Measurements from ENCODE around the gene CPED1.
"Not testable (repeated sequence)": the region's sequence is repeated elsewhere in the genome, so short reads cannot be mapped to it uniquely, and the experiment has no call there.

The CPED1 gene

GRCh38 chr7:121198502-121198901 is 210.0 kb downstream of the CPED1 start:
- no peak for DNase-seq

- no peak for DNase-seq
Observed at GRCh38 chr7:121202125-121202524, 213.6 kb downstream of the CPED1 start.

- no peak for DNase-seq
Observed at GRCh38 chr7:121202834-121203233, 214.3 kb downstream of the CPED1 start.

GRCh38 chr7:121204537-121204936 is 216.0 kb downstream of the CPED1 start:
- DNase-seq = no peak

- DNase-seq = no peak
Observed at GRCh38 chr7:121205777-121206176, 217.3 kb downstream of the CPED1 start.

GRCh38 chr7:121211253-121211652 is 222.7 kb downstream of the CPED1 start:
- DNase-seq = no peak

GRCh38 chr7:121212036-121212435 is 223.5 kb downstream of the CPED1 start:
- DNase-seq = no peak

GRCh38 chr7:121214657-121215056 is 226.1 kb downstream of the CPED1 start:
- no peak for DNase-seq

GRCh38 chr7:121219026-121219425 is 230.5 kb downstream of the CPED1 start:
- DNase-seq = no peak

- not testable (repeated sequence) for DNase-seq
Observed at GRCh38 chr7:121221108-121221507, 232.6 kb downstream of the CPED1 start.

- DNase-seq = no peak
Observed at GRCh38 chr7:121228779-121229178, 240.3 kb downstream of the CPED1 start.

GRCh38 chr7:121235201-121235600 is 246.7 kb downstream of the CPED1 start:
- no peak for DNase-seq

- no peak for DNase-seq
Observed at GRCh38 chr7:121237601-121238000, 249.1 kb downstream of the CPED1 start.

GRCh38 chr7:121244120-121244870 is 255.8 kb downstream of the CPED1 start:
- no peak for DNase-seq

GRCh38 chr7:121251367-121251766 is 262.9 kb downstream of the CPED1 start:
- DNase-seq = not testable (repeated sequence)

GRCh38 chr7:121252523-121253235 is 264.2 kb downstream of the CPED1 start:
- not testable (repeated sequence) for DNase-seq

GRCh38 chr7:121259826-121260225 is 271.3 kb downstream of the CPED1 start:
- DNase-seq = no peak

- no peak for DNase-seq
Observed at GRCh38 chr7:121261207-121261884, 272.8 kb downstream of the CPED1 start.

- no peak for DNase-seq
Observed at GRCh38 chr7:121262221-121262620, 273.7 kb downstream of the CPED1 start.

GRCh38 chr7:121262969-121263368 is 274.5 kb downstream of the CPED1 start:
- no peak for DNase-seq

- no peak for DNase-seq
Observed at GRCh38 chr7:121266307-121266894, 277.9 kb downstream of the CPED1 start.

GRCh38 chr7:121267612-121268011 is 279.1 kb downstream of the CPED1 start:
- no peak for DNase-seq

GRCh38 chr7:121269798-121270197 is 281.3 kb downstream of the CPED1 start:
- DNase-seq = no peak

Data from stimulated activated CD4-positive, alpha-beta T cell treated with anti-CD3 and anti-CD28 coated beads, Interleukin-1b, Interleukin-23, amount 100 ng/mL, for 48 hours (primary cell).